GM12878 (cell line): ENCODE measurements around the gene IER5.

ENCODE experiments used
- CTCF ChIP-seq, 3 experiments: IDR thresholded peaks in 2 of 3; conservative IDR thresholded peaks in 1 of 3; 2 replicates each; pipeline ENCODE4 v1.5.1; 2011; ENCODE audit warnings: low read depth in 3 of 3, low read length in 3 of 3, mild to moderate bottlenecking in 3 of 3, control low read depth in 2 of 3, moderate library complexity in 2 of 3, inconsistent platforms in 1 of 3, mixed read lengths in 1 of 3; ENCODE audit not compliant: control insufficient read depth in 2 of 3, insufficient read depth in 1 of 3; ENCODE audit errors: extremely low read depth in 1 of 3
- FOXK2 ChIP-seq: fragments of 450-650 bp; IDR thresholded peaks from 2 replicates; pipeline ENCODE4 v1.6.1; 2017; ENCODE audit warnings: mild to moderate bottlenecking, moderate library complexity
- MAX ChIP-seq: IDR thresholded peaks from 2 replicates; pipeline ENCODE4 v1.6.1; 2012; ENCODE audit warnings: low read depth, low read length, improper control_type of control experiment
- SMC3 ChIP-seq: IDR thresholded peaks from 2 replicates; pipeline ENCODE4 v1.6.1; 2011; ENCODE audit warnings: low read length, improper control_type of control experiment, borderline replicate concordance

DNA sequence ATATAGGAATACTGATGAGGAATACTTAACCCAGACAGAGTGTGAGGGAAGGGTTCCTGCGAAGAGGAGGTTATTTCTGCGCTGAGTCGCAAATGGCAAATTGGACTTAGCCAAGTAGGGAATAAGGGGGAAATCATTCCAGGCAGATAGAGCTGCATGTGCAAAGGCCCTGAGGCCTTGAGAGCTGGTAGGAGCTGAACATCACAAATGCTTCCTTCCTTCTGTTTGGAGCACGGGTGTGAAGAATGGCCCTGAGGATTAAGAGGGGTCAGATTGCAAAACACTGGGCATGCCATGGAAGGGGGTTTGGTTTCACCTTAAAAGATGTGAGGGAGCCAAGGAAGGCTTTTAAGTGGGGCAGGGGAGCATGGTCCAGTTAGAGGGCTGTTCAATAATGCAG lies 12.4 kb downstream of the IER5 start:
- no peak for TF ChIP-seq FOXK2
- no peak for TF ChIP-seq CTCF (IDR thresholded peaks at IDR 0.05 in 2 of 3, conservative IDR thresholded peaks at IDR 0.05 in 1 of 3; ENCODE audit: control insufficient read depth in 2 of 3, extremely low read depth in 1 of 3, insufficient read depth in 1 of 3, low read depth in 3 of 3, low read length in 3 of 3)
- no peak for TF ChIP-seq SMC3
- TF ChIP-seq MAX, result no peak
